Nephron progenitor cell (in vitro differentiated cells): ENCODE measurements around the gene UBAC2.
A peak's percentile ranks its signal among the peaks of the same experiment; 100 is the strongest.

ENCODE experiments used
- DNase-seq: peaks from one replicate; pipeline ENCODE4 v3.0.0; 2021
- H3K27ac Mint-ChIP-seq: 2 replicates; pipeline ENCODE4 v1.8.0; 2021; ENCODE audit warnings: mild to moderate bottlenecking, moderate library complexity, mixed read lengths
- H3K27me3 Mint-ChIP-seq: 2 replicates; pipeline ENCODE4 v1.8.0; 2021; ENCODE audit warnings: mild to moderate bottlenecking, low read depth, mixed read lengths; ENCODE audit not compliant: poor library complexity
- H3K36me3 Mint-ChIP-seq: 2 replicates; pipeline ENCODE4 v1.8.0; 2021; ENCODE audit warnings: low read depth, mixed read lengths
- H3K4me1 Mint-ChIP-seq: 2 replicates; pipeline ENCODE4 v1.8.0; 2021; ENCODE audit warnings: mixed read lengths
- H3K4me3 Mint-ChIP-seq: 2 replicates; pipeline ENCODE4 v1.8.0; 2021; ENCODE audit warnings: mild to moderate bottlenecking, moderate library complexity, mixed read lengths
- H3K9me3 Mint-ChIP-seq: 2 replicates; pipeline ENCODE4 v1.8.0; 2021; ENCODE audit warnings: mild to moderate bottlenecking, moderate library complexity, mixed read lengths
- CTCF ChIP-seq: fragments of 200-600 bp; sonication (generic); IDR thresholded peaks from 2 replicates; pipeline ENCODE4 v1.5.0; 2021; ENCODE audit warnings: antibody characterized with exemption

UBAC2 gene

GRCh38 chr13:99193152-99193551, 7.5 kb upstream of the UBAC2 start:
- peaks cover 28% of the 10 kb centered on the region for H3K4me1 Mint-ChIP-seq
- H3K9me3 Mint-ChIP-seq: no peaks in the 10 kb centered on the region
- no peak for TF ChIP-seq CTCF
- DNase-seq: no peak
- no peak overlapping the region for H3K27ac Mint-ChIP-seq
- no peak overlapping the region for H3K4me3 Mint-ChIP-seq
- peaks cover 7% of the 10 kb centered on the region for H3K36me3 Mint-ChIP-seq
- H3K27me3 Mint-ChIP-seq: peaks cover 3% of the 10 kb centered on the region

- Mint-ChIP-seq H3K27me3 (peaks cover 4% of the 10 kb centered on the region), H3K4me1 (peaks cover 38% of the 10 kb centered on the region), H3K27ac (peak overlapping the region; percentile 4), H3K4me3 (no peak overlapping the region), H3K36me3 (peaks cover 7% of the 10 kb centered on the region), H3K9me3 (no peaks in the 10 kb centered on the region)
- no peak for TF ChIP-seq CTCF
- no peak for DNase-seq
These were observed 4.1 kb upstream of the UBAC2 start for GRCh38 chr13:99196466-99197116.

- H3K4me3 Mint-ChIP-seq: no peak overlapping the region
- peak overlapping the region; percentile 4 for H3K27ac Mint-ChIP-seq
- no peak for TF ChIP-seq CTCF
- H3K36me3 Mint-ChIP-seq: peaks cover 7% of the 10 kb centered on the region
- H3K27me3 Mint-ChIP-seq: peaks cover 4% of the 10 kb centered on the region
- H3K9me3 Mint-ChIP-seq: no peaks in the 10 kb centered on the region
- no peak for DNase-seq
- H3K4me1 Mint-ChIP-seq: peaks cover 38% of the 10 kb centered on the region
These were observed 3.5 kb upstream of the UBAC2 start for GRCh38 chr13:99197117-99197651.

- H3K4me3 Mint-ChIP-seq: peak overlapping the region; percentile 89
- no peak for TF ChIP-seq CTCF
These were observed 868 bp upstream of the UBAC2 start for GRCh38 chr13:99199541-99200431.

GRCh38 chr13:99203601-99204579, 3.2 kb downstream of the UBAC2 start:
- Mint-ChIP-seq H3K27me3 (peaks cover 4% of the 10 kb centered on the region), H3K27ac (peak overlapping the region; percentile 60), H3K4me1 (peaks cover 76% of the 10 kb centered on the region), H3K4me3 (peak overlapping the region; percentile 14), H3K36me3 (peaks cover 39% of the 10 kb centered on the region), H3K9me3 (no peaks in the 10 kb centered on the region)
- no peak for DNase-seq
- TF ChIP-seq CTCF: no peak

More at GRCh38 chr13:99199541-99200431, 868 bp upstream of the UBAC2 start:
- no peaks in the 10 kb centered on the region for H3K9me3 Mint-ChIP-seq
- H3K27ac Mint-ChIP-seq: peak overlapping the region; percentile 97
- peaks cover 56% of the 10 kb centered on the region for H3K4me1 Mint-ChIP-seq
- peaks cover 4% of the 10 kb centered on the region for H3K27me3 Mint-ChIP-seq
- peaks cover 19% of the 10 kb centered on the region for H3K36me3 Mint-ChIP-seq
- no peak for DNase-seq
